ENCODE results near the gene OR2L13. TPM values are rescaled to one million over a fixed set of nuclear protein-coding genes. Genes with fewer than 3 reads are reported as not detected.

Gene OR2L13, protein sequence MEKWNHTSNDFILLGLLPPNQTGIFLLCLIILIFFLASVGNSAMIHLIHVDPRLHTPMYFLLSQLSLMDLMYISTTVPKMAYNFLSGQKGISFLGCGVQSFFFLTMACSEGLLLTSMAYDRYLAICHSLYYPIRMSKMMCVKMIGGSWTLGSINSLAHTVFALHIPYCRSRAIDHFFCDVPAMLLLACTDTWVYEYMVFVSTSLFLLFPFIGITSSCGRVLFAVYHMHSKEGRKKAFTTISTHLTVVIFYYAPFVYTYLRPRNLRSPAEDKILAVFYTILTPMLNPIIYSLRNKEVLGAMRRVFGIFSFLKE
- not detected for total RNA-seq

DNA sequence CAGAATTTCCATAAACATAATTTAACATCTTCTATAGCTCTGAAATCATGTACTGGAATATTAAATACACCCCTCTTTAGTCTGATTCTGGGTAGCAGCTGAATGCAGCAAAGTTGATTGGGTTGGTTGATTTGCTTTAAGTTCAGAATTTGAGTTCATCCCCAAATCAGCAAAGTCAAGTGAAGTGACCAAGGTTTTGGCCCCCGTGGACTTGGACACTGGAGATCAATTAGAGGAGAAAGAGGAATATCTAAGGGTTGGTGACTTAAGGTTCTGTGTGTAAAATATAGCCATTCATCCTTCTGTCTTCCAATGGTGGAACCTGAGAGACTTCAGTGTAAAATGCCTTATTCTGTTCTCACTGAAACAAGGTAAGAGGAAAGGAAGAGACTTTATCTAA, at the start of gene OR2L13:
Gene OR2L13 (plus strand): TSS at position 301 of the 400 bp plus-strand sequence. CDS start 4,192 bp downstream, outside the sequence.
- TF ChIP-seq, protein P1, sequence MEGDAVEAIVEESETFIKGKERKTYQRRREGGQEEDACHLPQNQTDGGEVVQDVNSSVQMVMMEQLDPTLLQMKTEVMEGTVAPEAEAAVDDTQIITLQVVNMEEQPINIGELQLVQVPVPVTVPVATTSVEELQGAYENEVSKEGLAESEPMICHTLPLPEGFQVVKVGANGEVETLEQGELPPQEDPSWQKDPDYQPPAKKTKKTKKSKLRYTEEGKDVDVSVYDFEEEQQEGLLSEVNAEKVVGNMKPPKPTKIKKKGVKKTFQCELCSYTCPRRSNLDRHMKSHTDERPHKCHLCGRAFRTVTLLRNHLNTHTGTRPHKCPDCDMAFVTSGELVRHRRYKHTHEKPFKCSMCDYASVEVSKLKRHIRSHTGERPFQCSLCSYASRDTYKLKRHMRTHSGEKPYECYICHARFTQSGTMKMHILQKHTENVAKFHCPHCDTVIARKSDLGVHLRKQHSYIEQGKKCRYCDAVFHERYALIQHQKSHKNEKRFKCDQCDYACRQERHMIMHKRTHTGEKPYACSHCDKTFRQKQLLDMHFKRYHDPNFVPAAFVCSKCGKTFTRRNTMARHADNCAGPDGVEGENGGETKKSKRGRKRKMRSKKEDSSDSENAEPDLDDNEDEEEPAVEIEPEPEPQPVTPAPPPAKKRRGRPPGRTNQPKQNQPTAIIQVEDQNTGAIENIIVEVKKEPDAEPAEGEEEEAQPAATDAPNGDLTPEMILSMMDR (IDR thresholded peaks at IDR 0.05): no peak
- H3K27me3 ChIP-seq: no peaks in the 10 kb centered on the region
- H3K36me3 ChIP-seq: no peaks in the 10 kb centered on the region
- H3K4me3 ChIP-seq: no peak within 1 kb of the TSS
- no peak for DNase-seq (ENCODE audit: low spot score)
- H3K27ac ChIP-seq: no peak within 1 kb of the TSS
- no peaks in the 10 kb centered on the region for H3K4me1 ChIP-seq
- peaks cover 0 to 3% of the 10 kb centered on the region in 2 donors for H3K9me3 ChIP-seq

DNA sequence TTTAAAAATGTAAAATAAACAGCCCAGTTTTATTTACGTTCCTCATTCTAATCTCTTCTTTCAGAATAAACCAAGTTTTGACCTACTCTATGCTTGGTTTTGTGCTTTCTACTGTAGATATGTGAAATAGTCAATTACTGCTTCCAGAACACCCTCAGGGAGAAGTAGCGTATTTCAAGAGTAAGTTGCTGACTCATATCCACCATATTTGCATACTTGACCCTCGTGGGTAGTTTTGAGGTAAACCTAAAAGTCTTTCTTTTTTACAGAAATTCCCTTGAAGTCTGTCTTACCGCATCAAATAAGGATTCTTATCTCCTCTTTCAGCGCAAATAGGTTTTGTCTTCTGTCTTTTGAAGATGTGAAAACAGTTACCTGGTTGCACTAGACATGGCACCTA, 49.8 kb upstream of the OR2L13 start:
- H3K36me3 ChIP-seq: no peaks in the 10 kb centered on the region
- H3K27me3 ChIP-seq: no peaks in the 10 kb centered on the region
- H3K9me3 ChIP-seq: no peaks in the 10 kb centered on the region
- no peak overlapping the region for H3K4me3 ChIP-seq
- H3K4me1 ChIP-seq: no peaks in the 10 kb centered on the region
- no peak overlapping the region for H3K27ac ChIP-seq
- TF ChIP-seq, protein P1 (IDR thresholded peaks at IDR 0.05): no peak
- no peak for DNase-seq (ENCODE audit: low spot score)

DNA sequence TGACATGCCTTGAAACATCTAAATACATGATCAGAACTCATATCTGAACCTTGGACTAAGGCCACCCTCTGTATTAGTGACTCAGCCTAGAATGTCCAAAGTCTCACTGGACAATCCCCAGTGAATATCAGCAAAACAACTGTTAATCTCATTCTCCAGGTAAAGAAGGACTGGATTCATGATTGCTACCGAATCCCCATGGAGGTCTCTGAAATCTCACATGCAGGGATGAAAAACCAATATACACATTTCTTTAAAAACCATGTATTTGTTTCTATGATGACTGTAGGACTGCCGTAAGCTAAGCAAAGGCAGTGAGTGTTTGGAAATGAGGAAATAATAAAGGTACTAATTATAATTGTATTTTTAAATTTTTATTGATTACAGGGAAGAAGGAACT, 48.4 kb upstream of the OR2L13 start, which contains the start of gene OR2L3:
Gene OR2L3 (plus strand): TSS at position 301 of the 400 bp plus-strand sequence. CDS start 13,846 bp downstream, outside the sequence.
- TF ChIP-seq, protein P1 (IDR thresholded peaks at IDR 0.05): no peak
- no peak for DNase-seq (ENCODE audit: low spot score)
- Histone ChIP-seq H3K9me3 (no peaks in the 10 kb centered on the region), H3K27ac (no peak within 1 kb of the TSS), H3K4me1 (no peaks in the 10 kb centered on the region), H3K36me3 (no peaks in the 10 kb centered on the region), H3K4me3 (no peak within 1 kb of the TSS), H3K27me3 (no peaks in the 10 kb centered on the region)

DNA sequence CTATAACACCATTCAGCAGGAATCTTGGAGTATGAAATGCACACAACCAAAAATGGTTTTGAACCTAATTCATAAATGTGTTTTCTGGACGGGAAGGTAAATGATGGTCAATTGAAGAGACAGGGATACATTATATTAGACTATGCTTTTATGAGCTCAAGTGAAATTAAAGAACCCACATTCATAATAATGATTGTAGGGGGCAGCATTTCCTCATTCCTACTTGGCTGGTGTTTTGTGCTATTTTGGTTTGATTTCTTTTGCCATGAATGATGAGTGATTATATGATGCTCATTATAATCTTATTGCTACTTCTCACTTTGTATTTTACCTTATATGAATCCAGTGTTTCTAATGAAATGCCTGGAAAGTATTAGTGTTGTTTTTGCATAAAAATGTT, 48.0 kb upstream of the OR2L13 start:
- no peaks in the 10 kb centered on the region for H3K36me3 ChIP-seq
- H3K9me3 ChIP-seq: no peaks in the 10 kb centered on the region
- no peaks in the 10 kb centered on the region for H3K27me3 ChIP-seq
- no peak overlapping the region for H3K4me3 ChIP-seq
- H3K27ac ChIP-seq: no peak overlapping the region
- DNase-seq (ENCODE audit: low spot score): no peak
- TF ChIP-seq, protein P1 (IDR thresholded peaks at IDR 0.05): no peak
- H3K4me1 ChIP-seq: no peaks in the 10 kb centered on the region

DNA sequence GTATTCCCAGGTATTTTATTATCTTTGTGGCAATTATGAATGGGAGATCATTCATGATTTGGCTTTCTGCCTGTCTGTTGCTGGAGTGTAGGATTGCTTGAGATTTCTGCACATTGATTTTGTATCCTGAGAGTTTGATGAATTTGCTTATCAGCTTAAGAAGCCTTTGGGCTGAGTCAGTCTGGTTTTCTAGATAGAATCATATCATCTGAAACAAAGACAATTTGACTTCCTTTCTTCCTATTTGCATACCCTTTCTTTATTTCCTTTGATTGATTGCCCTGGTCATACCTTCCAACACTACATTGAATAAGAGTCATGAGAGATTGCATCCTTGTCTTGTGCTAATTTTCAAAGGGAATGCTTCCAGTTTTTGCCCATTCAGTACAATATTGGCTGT, 40.3 kb upstream of the OR2L13 start:
- Histone ChIP-seq H3K27ac (no peak overlapping the region), H3K9me3 (peaks cover 0 to 9% of the 10 kb centered on the region in 2 donors), H3K27me3 (no peaks in the 10 kb centered on the region), H3K4me1 (no peaks in the 10 kb centered on the region), H3K4me3 (no peak overlapping the region), H3K36me3 (no peaks in the 10 kb centered on the region)
- TF ChIP-seq, protein P1 (IDR thresholded peaks at IDR 0.05): no peak
- no peak for DNase-seq (ENCODE audit: low spot score)

Data from right atrium auricular region (tissue), 2 donors.